ENCODE results near the gene PRKCA. TPM values are rescaled to one million over a fixed set of nuclear protein-coding genes. Genes with fewer than 3 reads are reported as not detected.
"Not testable (repeated sequence)": the region's sequence is repeated elsewhere in the genome, so short reads cannot be mapped to it uniquely, and the experiment has no call there.

PRKCA gene
- total RNA-seq, 6 experiments from 2014 or later, result 81.2 to 106 (median 92.9) TPM

DNA sequence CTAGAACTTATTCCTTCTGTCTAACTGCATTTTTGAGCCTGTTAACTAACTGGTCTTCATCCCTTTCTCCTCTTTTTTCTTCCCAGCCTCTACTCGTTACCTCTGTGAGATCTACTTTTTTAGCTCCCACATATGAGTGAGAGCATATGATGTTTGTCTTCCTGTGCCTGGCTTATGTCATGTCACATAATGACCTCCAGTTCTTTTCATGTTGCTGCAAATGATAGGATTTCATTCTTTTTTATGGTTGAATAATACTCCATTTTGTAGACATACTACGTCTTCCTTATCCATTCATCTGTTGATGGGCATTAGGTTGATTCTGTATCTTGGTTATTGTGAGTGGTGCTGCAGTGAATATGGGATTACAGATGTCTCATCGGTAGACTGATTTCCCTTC lies 184.7 kb downstream of the PRKCA start:
- no peaks in the 10 kb centered on the region; the same call in 1 of the 2 replicates for H3K27me3 Mint-ChIP-seq (ENCODE audit: insufficient read depth)
- no peak overlapping the region for H3K27ac Mint-ChIP-seq
- no peaks in the 10 kb centered on the region for H3K9me3 Mint-ChIP-seq
- no peak for DNase-seq
- H3K4me1 Mint-ChIP-seq (ENCODE audit: low read depth), result peaks cover 22% of the 10 kb centered on the region
- H3K4me3 Mint-ChIP-seq, result no peak overlapping the region
- peaks cover 15% of the 10 kb centered on the region for H3K36me3 Mint-ChIP-seq (ENCODE audit: low read depth)
- TF ChIP-seq, protein P1, sequence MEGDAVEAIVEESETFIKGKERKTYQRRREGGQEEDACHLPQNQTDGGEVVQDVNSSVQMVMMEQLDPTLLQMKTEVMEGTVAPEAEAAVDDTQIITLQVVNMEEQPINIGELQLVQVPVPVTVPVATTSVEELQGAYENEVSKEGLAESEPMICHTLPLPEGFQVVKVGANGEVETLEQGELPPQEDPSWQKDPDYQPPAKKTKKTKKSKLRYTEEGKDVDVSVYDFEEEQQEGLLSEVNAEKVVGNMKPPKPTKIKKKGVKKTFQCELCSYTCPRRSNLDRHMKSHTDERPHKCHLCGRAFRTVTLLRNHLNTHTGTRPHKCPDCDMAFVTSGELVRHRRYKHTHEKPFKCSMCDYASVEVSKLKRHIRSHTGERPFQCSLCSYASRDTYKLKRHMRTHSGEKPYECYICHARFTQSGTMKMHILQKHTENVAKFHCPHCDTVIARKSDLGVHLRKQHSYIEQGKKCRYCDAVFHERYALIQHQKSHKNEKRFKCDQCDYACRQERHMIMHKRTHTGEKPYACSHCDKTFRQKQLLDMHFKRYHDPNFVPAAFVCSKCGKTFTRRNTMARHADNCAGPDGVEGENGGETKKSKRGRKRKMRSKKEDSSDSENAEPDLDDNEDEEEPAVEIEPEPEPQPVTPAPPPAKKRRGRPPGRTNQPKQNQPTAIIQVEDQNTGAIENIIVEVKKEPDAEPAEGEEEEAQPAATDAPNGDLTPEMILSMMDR (IDR thresholded peaks at IDR 0.05), result no peak

DNA sequence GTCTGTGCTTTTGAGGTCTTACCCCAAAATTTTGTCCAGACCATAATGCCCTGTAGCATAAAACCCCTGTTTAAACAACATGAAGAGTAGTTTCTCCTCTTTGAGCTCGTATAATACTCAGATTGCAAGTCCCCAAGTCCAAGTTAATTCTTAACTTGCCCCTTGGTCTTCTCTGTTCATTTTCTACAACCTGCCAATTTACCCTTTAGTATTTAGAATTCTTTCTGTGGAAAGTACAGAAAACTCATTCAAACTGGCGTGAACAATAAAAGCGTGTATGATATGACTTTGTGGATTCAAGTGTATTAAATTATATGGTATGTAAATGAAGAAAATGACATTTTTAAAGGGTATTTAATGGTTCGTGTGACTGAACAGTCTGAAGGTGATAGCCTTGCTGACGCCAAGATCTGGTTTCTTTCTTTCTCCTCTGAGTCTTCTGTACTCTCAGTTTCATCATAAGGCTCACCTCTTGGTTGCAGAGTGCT lies 185.6 kb downstream of the PRKCA start:
- DNase-seq, result no peak
- H3K9me3 Mint-ChIP-seq, result no peaks in the 10 kb centered on the region
- H3K36me3 Mint-ChIP-seq (ENCODE audit: low read depth), result peaks cover 15% of the 10 kb centered on the region
- H3K27me3 Mint-ChIP-seq (ENCODE audit: insufficient read depth), result no peaks in the 10 kb centered on the region; the same call in 1 of the 2 replicates
- TF ChIP-seq, protein P1 (IDR thresholded peaks at IDR 0.05), result no peak
- H3K4me1 Mint-ChIP-seq (ENCODE audit: low read depth), result peaks cover 31% of the 10 kb centered on the region
- H3K4me3 Mint-ChIP-seq, result no peak overlapping the region
- no peak overlapping the region for H3K27ac Mint-ChIP-seq

DNA sequence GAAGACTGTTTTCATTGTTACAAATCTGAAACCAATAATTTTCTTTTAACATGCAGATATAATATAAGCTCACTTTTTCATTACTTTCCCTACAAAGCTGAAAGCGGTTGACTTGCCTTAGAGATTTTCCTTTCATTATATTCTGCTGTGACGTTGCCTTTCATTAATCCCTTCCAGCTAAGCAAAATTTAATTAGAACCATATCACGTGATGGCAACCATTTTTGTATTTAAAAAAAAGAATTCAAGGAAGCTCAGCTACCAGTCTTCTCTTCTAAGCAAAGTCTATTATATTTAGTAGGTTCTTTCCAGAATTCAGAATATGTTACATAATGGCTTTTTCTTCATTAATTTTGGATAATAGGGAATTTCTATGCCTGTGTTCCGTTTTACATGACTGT lies 186.5 kb downstream of the PRKCA start:
- no peak overlapping the region for H3K4me3 Mint-ChIP-seq
- H3K9me3 Mint-ChIP-seq, result no peaks in the 10 kb centered on the region
- no peaks in the 10 kb centered on the region; the same call in 1 of the 2 replicates for H3K27me3 Mint-ChIP-seq (ENCODE audit: insufficient read depth)
- no peak overlapping the region for H3K27ac Mint-ChIP-seq
- H3K4me1 Mint-ChIP-seq (ENCODE audit: low read depth), result peaks cover 40% of the 10 kb centered on the region
- peaks cover 15% of the 10 kb centered on the region for H3K36me3 Mint-ChIP-seq (ENCODE audit: low read depth)
- TF ChIP-seq, protein P1 (IDR thresholded peaks at IDR 0.05), result no peak
- DNase-seq, result no peak

DNA sequence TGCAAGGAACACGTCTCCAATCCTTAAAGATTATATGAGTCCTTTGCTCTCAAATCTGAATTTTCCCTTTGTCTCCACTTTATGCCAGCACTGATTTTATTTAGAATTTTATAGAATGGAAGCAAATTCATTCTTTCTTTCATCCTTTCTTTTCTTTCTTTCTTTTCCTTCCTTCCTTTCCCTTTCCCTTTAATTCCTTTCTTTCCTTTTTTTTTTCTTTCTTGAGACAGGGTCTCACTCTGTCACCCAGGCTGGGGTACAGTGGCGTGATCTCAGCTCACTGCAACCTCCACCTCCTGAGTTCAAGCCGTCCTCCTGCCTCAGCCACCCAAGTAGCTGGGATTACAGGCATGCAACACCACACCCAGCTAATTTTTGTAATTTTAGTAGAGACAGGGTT lies 187.2 kb downstream of the PRKCA start:
- peaks cover 15% of the 10 kb centered on the region for H3K36me3 Mint-ChIP-seq (ENCODE audit: low read depth)
- not testable (repeated sequence) for H3K27ac Mint-ChIP-seq; H3K9me3 Mint-ChIP-seq; H3K27me3 Mint-ChIP-seq (ENCODE audit: insufficient read depth); H3K4me3 Mint-ChIP-seq; DNase-seq
- H3K4me1 Mint-ChIP-seq (ENCODE audit: low read depth), result peaks cover 47% of the 10 kb centered on the region

DNA sequence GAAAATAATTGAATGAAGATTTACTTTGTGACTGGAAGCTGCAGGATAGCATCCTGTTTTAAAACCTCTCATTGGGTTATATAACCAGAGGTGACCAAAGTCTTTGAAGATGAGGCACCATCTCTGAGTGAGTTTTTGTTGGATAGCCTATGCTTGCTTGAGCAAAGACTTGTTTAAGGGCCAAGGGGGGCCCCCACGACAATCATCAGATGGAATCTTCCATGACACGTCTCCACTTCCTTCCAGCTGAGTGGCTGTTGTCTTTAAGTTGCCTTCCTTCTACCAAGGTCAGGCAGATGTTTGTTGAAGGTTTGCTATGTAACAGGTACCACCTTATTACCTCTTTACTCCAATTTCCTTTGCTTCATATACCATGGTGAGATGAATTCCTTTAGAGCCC lies 188.8 kb downstream of the PRKCA start:
- TF ChIP-seq, protein P1 (IDR thresholded peaks at IDR 0.05), result no peak
- Mint-ChIP-seq H3K36me3 (ENCODE audit: low read depth) (peaks cover 9% of the 10 kb centered on the region), H3K4me1 (ENCODE audit: low read depth) (peaks cover 62% of the 10 kb centered on the region), H3K27me3 (ENCODE audit: insufficient read depth) (no peaks in the 10 kb centered on the region; the same call in 1 of the 2 replicates), H3K9me3 (no peaks in the 10 kb centered on the region), H3K27ac (peak overlapping the region; percentile 73), H3K4me3 (no peak overlapping the region; the same call in 1 of the 2 replicates)
- DNase-seq, result no peak

DNA sequence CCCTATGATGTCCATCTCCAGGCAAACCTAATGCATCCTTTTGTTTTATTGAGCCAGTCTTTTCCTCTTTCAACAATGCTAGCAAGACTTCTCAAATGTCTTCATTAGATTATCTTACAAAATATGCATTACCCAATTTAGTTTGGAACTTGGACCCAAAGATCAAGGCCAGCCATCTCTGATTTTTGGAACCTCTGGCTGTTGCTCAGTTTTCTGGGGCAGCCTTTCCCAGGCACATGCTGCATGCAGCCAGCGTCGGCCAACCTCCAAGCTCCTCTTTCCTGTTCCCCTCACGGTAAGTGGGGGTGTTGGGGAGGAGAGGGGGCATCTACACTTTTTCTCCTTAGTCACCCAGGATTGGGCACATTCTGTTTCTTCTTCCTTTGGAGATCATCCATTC lies 189.3 kb downstream of the PRKCA start:
- Mint-ChIP-seq H3K9me3 (no peaks in the 10 kb centered on the region), H3K4me1 (ENCODE audit: low read depth) (peaks cover 62% of the 10 kb centered on the region), H3K27ac (peak overlapping the region; percentile 89; the same call in 1 of the 2 replicates), H3K36me3 (ENCODE audit: low read depth) (peaks cover 9% of the 10 kb centered on the region), H3K4me3 (peak overlapping the region; percentile 55; the same call in 1 of the 2 replicates), H3K27me3 (ENCODE audit: insufficient read depth) (no peaks in the 10 kb centered on the region)
- no peak for DNase-seq
- TF ChIP-seq, protein P1 (IDR thresholded peaks at IDR 0.05), result no peak

Data from HFFc6 (cell line).